ENCODE data around the gene CEACAM1. TPM values are rescaled to one million over a fixed set of nuclear protein-coding genes. Genes with fewer than 3 reads are reported as not detected.
"Not testable (repeated sequence)": the region's sequence is repeated elsewhere in the genome, so short reads cannot be mapped to it uniquely, and the experiment has no call there.

CEACAM1 gene
- total and polyA plus RNA-seq, 8 donors, result 5.6 to 24.0 (median 7.3) TPM

DNA sequence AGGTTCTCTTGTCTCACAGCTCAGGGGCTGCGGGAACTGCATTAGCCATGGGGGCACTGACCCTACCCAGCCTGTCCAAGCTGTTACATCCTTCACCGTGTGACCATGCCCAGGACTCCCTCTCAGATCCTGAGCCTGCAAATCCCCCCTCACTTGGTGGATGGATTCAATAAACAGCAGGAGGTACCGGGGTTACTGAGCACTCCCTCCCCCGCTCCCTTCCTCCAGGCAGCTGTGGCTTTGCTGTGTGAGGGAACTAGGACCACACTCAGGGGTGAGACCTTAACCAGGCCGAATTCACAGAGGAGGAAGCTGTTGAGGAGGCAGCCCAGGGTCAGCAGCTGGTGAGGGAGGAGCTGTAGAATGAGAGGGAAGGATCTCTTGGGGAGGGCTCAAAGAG lies 27.0 kb upstream of the CEACAM1 start:
- no peak overlapping the region for H3K4me3 ChIP-seq
- peaks cover 0 to 42% of the 10 kb centered on the region in 2 donors for H3K4me1 ChIP-seq
- intact Hi-C loops (cut with DNase I), result no loop called here
- H3K36me3 ChIP-seq, result no peaks in the 10 kb centered on the region
- peaks cover 0 to 4% of the 10 kb centered on the region in 2 donors for H3K9me3 ChIP-seq
- TF ChIP-seq, protein P1, sequence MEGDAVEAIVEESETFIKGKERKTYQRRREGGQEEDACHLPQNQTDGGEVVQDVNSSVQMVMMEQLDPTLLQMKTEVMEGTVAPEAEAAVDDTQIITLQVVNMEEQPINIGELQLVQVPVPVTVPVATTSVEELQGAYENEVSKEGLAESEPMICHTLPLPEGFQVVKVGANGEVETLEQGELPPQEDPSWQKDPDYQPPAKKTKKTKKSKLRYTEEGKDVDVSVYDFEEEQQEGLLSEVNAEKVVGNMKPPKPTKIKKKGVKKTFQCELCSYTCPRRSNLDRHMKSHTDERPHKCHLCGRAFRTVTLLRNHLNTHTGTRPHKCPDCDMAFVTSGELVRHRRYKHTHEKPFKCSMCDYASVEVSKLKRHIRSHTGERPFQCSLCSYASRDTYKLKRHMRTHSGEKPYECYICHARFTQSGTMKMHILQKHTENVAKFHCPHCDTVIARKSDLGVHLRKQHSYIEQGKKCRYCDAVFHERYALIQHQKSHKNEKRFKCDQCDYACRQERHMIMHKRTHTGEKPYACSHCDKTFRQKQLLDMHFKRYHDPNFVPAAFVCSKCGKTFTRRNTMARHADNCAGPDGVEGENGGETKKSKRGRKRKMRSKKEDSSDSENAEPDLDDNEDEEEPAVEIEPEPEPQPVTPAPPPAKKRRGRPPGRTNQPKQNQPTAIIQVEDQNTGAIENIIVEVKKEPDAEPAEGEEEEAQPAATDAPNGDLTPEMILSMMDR (IDR thresholded peaks at IDR 0.05), result no peak
- DNase-seq (peak in 1 of 4 donors; percentile 40), ATAC-seq (peak; percentile 45)
- H3K27me3 ChIP-seq, result peaks cover 0 to 75% of the 10 kb centered on the region in 2 donors
- no peak overlapping the region for H3K27ac ChIP-seq

DNA sequence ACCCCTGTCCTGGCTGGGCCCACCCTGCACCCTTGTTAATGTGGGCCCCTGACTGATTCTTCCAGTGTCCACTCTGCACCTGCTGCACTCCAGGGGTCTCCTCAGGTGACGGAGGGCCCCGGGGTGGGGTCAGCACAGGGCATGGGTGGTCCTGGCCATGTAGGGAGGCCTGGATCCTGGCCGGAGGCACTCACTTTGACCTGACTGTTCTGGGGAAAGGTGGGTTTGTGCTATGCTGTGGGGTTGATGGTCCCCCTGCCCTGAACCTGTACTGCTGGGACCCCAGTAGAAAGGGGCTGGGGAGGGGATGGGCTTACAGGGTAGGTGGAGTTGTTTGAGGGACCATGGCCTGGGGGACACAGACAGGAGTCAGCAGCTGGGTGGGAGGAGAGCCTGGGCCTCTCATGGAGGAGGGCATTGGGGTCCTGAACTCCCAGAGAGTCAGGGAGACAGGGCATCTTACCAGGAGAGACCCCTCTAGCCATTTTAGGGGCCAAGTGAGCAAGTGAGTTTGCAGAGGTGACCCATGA lies 25.8 kb upstream of the CEACAM1 start:
- ATAC-seq (no peak), DNase-seq (no peak)
- Histone ChIP-seq H3K4me3 (no peak overlapping the region), H3K4me1 (peaks cover 0 to 42% of the 10 kb centered on the region in 2 donors), H3K27ac (peak overlapping the region in 1 of 2 donors; percentile 48), H3K9me3 (peaks cover 0 to 11% of the 10 kb centered on the region in 2 donors), H3K27me3 (peaks cover 0 to 78% of the 10 kb centered on the region in 2 donors), H3K36me3 (no peaks in the 10 kb centered on the region)
- intact Hi-C loops (cut with DNase I), result no loop called here
- TF ChIP-seq, protein P1 (IDR thresholded peaks at IDR 0.05), result no peak

GRCh38 chr19:42553292-42554045 lies 25.2 kb upstream of the CEACAM1 start:
- Histone ChIP-seq H3K27ac (peak overlapping the region in 1 of 2 donors; percentile 48), H3K4me3 (no peak overlapping the region), H3K4me1 (peaks cover 0 to 42% of the 10 kb centered on the region in 2 donors), H3K9me3 (peaks cover 0 to 14% of the 10 kb centered on the region in 2 donors), H3K27me3 (peaks cover 0 to 83% of the 10 kb centered on the region in 2 donors), H3K36me3 (no peaks in the 10 kb centered on the region)
- peak; percentile 74 for ATAC-seq
- TF ChIP-seq, protein P1 (IDR thresholded peaks at IDR 0.05), result no peak
- intact Hi-C loops (cut with DNase I), result no loop called here
- peak in 1 of 4 donors; percentile 51 for DNase-seq

GRCh38 chr19:42552086-42553065 lies 24.1 kb upstream of the CEACAM1 start:
- peak; percentile 8 for ATAC-seq
- peaks cover 0 to 42% of the 10 kb centered on the region in 2 donors for H3K4me1 ChIP-seq
- no peak overlapping the region for H3K4me3 ChIP-seq
- no peak overlapping the region for H3K27ac ChIP-seq
- peaks cover 0 to 14% of the 10 kb centered on the region in 2 donors for H3K9me3 ChIP-seq
- no peaks in the 10 kb centered on the region for H3K36me3 ChIP-seq
- intact Hi-C loops (cut with DNase I), result no loop called here
- DNase-seq, result no peak
- peaks cover 0 to 85% of the 10 kb centered on the region in 2 donors for H3K27me3 ChIP-seq
- TF ChIP-seq, protein P1 (IDR thresholded peaks at IDR 0.05), result no peak

DNA sequence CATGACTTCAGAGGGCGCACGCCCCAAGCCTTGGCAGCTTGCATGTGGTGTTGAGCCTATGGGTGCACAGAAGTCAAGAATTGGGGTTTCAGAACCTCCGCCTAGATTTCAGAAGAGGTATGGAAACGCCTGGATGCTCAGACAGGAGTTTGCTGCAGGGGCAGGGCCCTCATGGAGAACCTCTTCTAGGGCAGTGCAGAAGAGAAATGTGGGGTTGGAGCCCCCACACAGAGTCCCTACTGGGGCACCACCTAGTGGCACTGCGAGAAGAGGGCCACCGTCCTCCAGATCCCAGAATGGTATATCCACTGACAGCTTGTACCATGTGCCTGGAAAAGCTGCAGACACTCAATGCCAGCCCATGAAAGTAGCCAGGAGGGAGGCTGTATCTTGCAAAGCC lies 22.2 kb upstream of the CEACAM1 start:
- H3K9me3 ChIP-seq, result peaks cover 0 to 14% of the 10 kb centered on the region in 2 donors
- H3K36me3 ChIP-seq; intact Hi-C loops (cut with DNase I); DNase-seq; H3K4me3 ChIP-seq; ATAC-seq; H3K27ac ChIP-seq: not testable (repeated sequence)
- peaks cover 0 to 87% of the 10 kb centered on the region in 2 donors for H3K27me3 ChIP-seq
- peaks cover 0 to 32% of the 10 kb centered on the region in 2 donors for H3K4me1 ChIP-seq

DNA sequence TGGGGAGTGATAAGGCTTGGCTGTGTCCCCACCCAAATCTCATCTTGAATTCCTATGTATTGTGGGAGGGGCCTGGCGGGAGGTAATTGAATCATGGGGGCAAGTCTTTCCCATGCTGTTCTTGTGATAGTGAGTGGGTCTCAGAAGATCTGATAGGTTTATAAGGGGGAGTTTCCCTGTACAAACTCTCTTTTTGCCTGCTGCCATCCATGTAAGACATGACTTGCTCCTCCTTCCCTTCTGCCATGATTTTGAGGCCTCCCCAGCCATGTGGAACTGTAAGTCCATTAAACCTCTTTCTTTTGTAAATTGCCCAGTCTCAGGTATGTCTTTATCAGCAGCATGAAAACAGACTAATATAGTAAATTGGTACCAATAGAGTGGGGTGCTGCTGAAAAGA lies 20.8 kb upstream of the CEACAM1 start:
- H3K4me1 ChIP-seq, result peaks cover 0 to 18% of the 10 kb centered on the region in 2 donors
- H3K4me3 ChIP-seq; DNase-seq; H3K36me3 ChIP-seq; intact Hi-C loops (cut with DNase I); H3K27ac ChIP-seq; ATAC-seq: not testable (repeated sequence)
- peaks cover 0 to 79% of the 10 kb centered on the region in 2 donors for H3K27me3 ChIP-seq
- peaks cover 0 to 14% of the 10 kb centered on the region in 2 donors for H3K9me3 ChIP-seq

All from left lung (tissue), 10 donors.